ENCODE results near the gene MAPK14.

MAPK14 gene

DNA sequence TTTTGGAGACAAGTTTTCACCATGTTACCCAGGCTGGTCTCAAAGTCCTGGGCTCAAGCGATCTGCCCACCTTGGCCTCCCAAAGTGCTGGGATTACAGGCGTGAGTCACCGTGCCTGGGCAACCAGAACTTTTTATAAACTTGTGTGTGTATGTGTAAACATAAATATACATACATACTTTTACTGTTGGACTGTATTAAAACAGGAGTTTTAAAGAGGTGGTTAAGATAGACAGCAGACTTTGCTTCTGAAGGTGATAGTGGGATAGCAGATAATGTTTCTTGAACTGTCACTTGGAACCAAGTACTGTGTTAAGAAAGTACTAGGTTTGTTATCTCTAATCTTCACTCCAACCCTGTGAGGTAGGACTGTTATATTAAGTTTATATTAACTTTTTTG lies 74.1 kb downstream of the MAPK14 start:
- Histone ChIP-seq H3K4me3 (ENCODE audit: low read length in 2 of 2) (no peak overlapping the region), H3K27me3 (ENCODE audit: control insufficient read depth in 1 of 2, insufficient read depth in 2 of 2, low read length in 2 of 2) (no peaks in the 10 kb centered on the region), H3K9ac (ENCODE audit: low read length in 2 of 2) (no peak overlapping the region), H3K27ac (ENCODE audit: low read length) (no peak overlapping the region), H3K9me3 (ENCODE audit: control insufficient read depth in 2 of 2, low read length in 2 of 2) (no peaks in the 10 kb centered on the region), H3K36me3 (ENCODE audit: control insufficient read depth in 2 of 2, insufficient read depth in 2 of 2, low read length in 2 of 2) (peaks cover 14 to 21% of the 10 kb centered on the region in 2 donors), H3K4me1 (ENCODE audit: control insufficient read depth, insufficient read depth, low read length) (peaks cover 3% of the 10 kb centered on the region)

DNA sequence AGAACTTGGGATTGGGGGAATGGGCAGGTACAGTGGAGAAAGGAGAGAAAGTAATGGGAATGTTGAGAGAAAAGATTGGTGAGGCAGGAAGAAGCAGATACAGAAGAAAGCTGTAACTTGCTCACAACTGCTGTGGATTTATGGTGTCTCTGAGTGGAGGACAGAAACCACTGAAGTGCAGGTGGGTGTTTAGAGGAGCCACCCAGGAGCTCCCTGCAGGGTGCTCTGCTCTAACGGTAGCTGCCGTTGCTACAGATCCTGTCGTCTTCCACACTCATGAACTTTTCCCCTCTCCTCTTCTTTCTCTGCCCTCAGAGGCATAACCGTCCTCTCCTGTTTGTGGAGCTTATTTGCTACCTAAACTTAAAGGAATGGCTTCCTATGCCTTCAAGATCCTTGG lies 75.2 kb downstream of the MAPK14 start:
- Histone ChIP-seq H3K4me3 (ENCODE audit: low read length in 2 of 2) (no peak overlapping the region), H3K36me3 (ENCODE audit: control insufficient read depth in 2 of 2, insufficient read depth in 2 of 2, low read length in 2 of 2) (peaks cover 17 to 29% of the 10 kb centered on the region in 2 donors), H3K27me3 (ENCODE audit: control insufficient read depth in 1 of 2, insufficient read depth in 2 of 2, low read length in 2 of 2) (no peaks in the 10 kb centered on the region), H3K27ac (ENCODE audit: low read length) (no peak overlapping the region), H3K9ac (ENCODE audit: low read length in 2 of 2) (no peak overlapping the region), H3K4me1 (ENCODE audit: control insufficient read depth, insufficient read depth, low read length) (peaks cover 3% of the 10 kb centered on the region), H3K9me3 (ENCODE audit: control insufficient read depth in 2 of 2, low read length in 2 of 2) (no peaks in the 10 kb centered on the region)

DNA sequence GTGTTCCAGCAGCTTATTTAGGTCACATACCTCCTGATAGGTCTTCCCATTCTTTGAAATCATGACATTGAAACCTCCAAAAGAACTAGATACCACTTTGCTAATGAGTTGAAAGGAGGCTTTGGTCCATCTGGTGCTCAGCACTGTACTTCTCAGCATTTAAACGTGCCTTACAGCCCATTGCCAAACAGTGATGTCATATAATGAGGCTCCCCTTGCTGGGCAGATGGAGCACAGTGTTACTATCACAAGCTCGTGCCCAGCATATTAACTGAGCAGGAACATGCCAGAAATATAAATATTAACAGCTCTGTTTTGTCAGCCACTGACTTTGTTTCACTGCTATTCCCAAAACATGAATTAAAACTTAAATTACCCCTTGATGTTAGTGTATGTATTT lies 77.2 kb downstream of the MAPK14 start:
- H3K36me3 ChIP-seq (ENCODE audit: control insufficient read depth in 2 of 2, insufficient read depth in 2 of 2, low read length in 2 of 2), result peaks cover 33 to 43% of the 10 kb centered on the region in 2 donors
- H3K9me3 ChIP-seq (ENCODE audit: control insufficient read depth in 2 of 2, low read length in 2 of 2), result no peaks in the 10 kb centered on the region
- H3K27me3 ChIP-seq (ENCODE audit: control insufficient read depth in 1 of 2, insufficient read depth in 2 of 2, low read length in 2 of 2), result no peaks in the 10 kb centered on the region
- H3K4me1 ChIP-seq (ENCODE audit: control insufficient read depth, insufficient read depth, low read length), result peaks cover 3% of the 10 kb centered on the region
- H3K4me3 ChIP-seq (ENCODE audit: low read length in 2 of 2), result no peak overlapping the region
- no peak overlapping the region for H3K9ac ChIP-seq (ENCODE audit: low read length in 2 of 2)
- H3K27ac ChIP-seq (ENCODE audit: low read length), result no peak overlapping the region

DNA sequence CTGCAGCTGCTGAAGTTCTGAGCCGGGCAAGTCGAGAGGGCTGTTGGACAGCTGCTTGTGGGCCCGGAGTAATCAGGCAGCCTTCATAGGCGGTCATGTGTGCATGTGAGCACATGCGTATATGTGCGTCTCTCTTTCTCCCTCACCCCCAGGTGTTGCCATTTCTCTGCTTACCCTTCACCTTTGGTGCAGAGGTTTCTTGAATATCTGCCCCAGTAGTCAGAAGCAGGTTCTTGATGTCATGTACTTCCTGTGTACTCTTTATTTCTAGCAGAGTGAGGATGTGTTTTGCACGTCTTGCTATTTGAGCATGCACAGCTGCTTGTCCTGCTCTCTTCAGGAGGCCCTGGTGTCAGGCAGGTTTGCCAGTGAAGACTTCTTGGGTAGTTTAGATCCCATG lies 81.5 kb downstream of the MAPK14 start:
- peaks cover 3% of the 10 kb centered on the region for H3K4me1 ChIP-seq (ENCODE audit: control insufficient read depth, insufficient read depth, low read length)
- no peak overlapping the region for H3K27ac ChIP-seq (ENCODE audit: low read length)
- no peaks in the 10 kb centered on the region for H3K27me3 ChIP-seq (ENCODE audit: control insufficient read depth in 1 of 2, insufficient read depth in 2 of 2, low read length in 2 of 2)
- H3K9ac ChIP-seq (ENCODE audit: low read length in 2 of 2), result no peak overlapping the region
- no peaks in the 10 kb centered on the region for H3K9me3 ChIP-seq (ENCODE audit: control insufficient read depth in 2 of 2, low read length in 2 of 2)
- peaks cover 28 to 37% of the 10 kb centered on the region in 2 donors for H3K36me3 ChIP-seq (ENCODE audit: control insufficient read depth in 2 of 2, insufficient read depth in 2 of 2, low read length in 2 of 2)
- H3K4me3 ChIP-seq (ENCODE audit: low read length in 2 of 2), result no peak overlapping the region

DNA sequence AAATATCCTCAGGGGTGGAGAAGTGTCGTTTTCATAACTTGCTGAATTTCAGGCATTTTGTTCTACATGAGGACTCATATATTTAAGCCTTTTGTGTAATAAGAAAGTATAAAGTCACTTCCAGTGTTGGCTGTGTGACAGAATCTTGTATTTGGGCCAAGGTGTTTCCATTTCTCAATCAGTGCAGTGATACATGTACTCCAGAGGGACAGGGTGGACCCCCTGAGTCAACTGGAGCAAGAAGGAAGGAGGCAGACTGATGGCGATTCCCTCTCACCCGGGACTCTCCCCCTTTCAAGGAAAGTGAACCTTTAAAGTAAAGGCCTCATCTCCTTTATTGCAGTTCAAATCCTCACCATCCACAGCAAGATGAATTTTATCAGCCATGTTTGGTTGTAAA lies 82.4 kb downstream of the MAPK14 start:
- H3K4me1 ChIP-seq (ENCODE audit: control insufficient read depth, insufficient read depth, low read length), result no peaks in the 10 kb centered on the region
- no peak overlapping the region for H3K9ac ChIP-seq (ENCODE audit: low read length in 2 of 2)
- no peak overlapping the region for H3K4me3 ChIP-seq (ENCODE audit: low read length in 2 of 2)
- H3K9me3 ChIP-seq (ENCODE audit: control insufficient read depth in 2 of 2, low read length in 2 of 2), result no peaks in the 10 kb centered on the region
- H3K27ac ChIP-seq (ENCODE audit: low read length), result no peak overlapping the region
- H3K36me3 ChIP-seq (ENCODE audit: control insufficient read depth in 2 of 2, insufficient read depth in 2 of 2, low read length in 2 of 2), result peaks cover 29 to 36% of the 10 kb centered on the region in 2 donors
- no peaks in the 10 kb centered on the region for H3K27me3 ChIP-seq (ENCODE audit: control insufficient read depth in 1 of 2, insufficient read depth in 2 of 2, low read length in 2 of 2)

DNA sequence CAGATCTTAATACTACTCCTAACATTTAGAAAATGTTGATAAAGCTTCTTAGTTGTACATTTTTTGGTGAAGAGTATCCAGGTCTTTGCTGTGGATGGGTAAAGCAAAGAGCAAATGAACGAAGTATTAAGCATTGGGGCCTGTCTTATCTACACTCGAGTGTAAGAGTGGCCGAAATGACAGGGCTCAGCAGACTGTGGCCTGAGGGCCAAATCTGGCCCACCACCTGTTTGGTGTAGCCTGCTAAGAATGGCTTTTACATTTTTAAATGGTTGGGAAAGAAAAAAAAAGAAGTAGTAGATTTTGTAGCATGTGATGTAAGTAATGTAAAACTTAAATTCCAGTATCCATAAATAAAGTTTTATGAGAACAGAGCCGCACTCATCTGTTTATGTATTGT lies 83.3 kb downstream of the MAPK14 start:
- no peak overlapping the region for H3K27ac ChIP-seq (ENCODE audit: low read length)
- no peak overlapping the region for H3K9ac ChIP-seq (ENCODE audit: low read length in 2 of 2)
- peaks cover 29 to 36% of the 10 kb centered on the region in 2 donors for H3K36me3 ChIP-seq (ENCODE audit: control insufficient read depth in 2 of 2, insufficient read depth in 2 of 2, low read length in 2 of 2)
- H3K4me3 ChIP-seq (ENCODE audit: low read length in 2 of 2), result no peak overlapping the region
- H3K27me3 ChIP-seq (ENCODE audit: control insufficient read depth in 1 of 2, insufficient read depth in 2 of 2, low read length in 2 of 2), result no peaks in the 10 kb centered on the region
- H3K9me3 ChIP-seq (ENCODE audit: control insufficient read depth in 2 of 2, low read length in 2 of 2), result no peaks in the 10 kb centered on the region
- no peaks in the 10 kb centered on the region for H3K4me1 ChIP-seq (ENCODE audit: control insufficient read depth, insufficient read depth, low read length)

DNA sequence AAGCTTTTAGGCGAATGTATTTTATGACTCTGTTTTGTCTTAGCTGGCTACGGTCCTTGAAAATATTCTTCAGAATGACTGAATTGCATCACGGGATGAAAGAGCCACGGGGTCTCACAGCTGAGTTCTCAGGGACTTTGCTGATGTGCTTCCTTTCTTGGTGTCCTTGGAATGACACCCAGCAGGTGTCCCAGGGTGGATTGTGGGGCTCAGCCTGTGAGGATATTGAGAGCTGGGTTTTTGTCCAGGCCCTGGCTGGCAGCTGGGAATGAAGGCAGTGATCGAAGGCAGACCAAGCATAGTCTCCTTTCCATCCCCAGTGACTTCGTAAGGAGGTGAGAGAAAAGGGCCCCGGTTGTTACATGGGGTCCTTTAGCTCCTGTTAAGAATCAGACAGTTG lies 83.9 kb downstream of the MAPK14 start:
- H3K27me3 ChIP-seq (ENCODE audit: control insufficient read depth in 1 of 2, insufficient read depth in 2 of 2, low read length in 2 of 2), result no peaks in the 10 kb centered on the region
- peaks cover 29 to 38% of the 10 kb centered on the region in 2 donors for H3K36me3 ChIP-seq (ENCODE audit: control insufficient read depth in 2 of 2, insufficient read depth in 2 of 2, low read length in 2 of 2)
- H3K9ac ChIP-seq (ENCODE audit: low read length in 2 of 2), result no peak overlapping the region
- H3K27ac ChIP-seq (ENCODE audit: low read length), result no peak overlapping the region
- no peaks in the 10 kb centered on the region for H3K4me1 ChIP-seq (ENCODE audit: control insufficient read depth, insufficient read depth, low read length)
- H3K9me3 ChIP-seq (ENCODE audit: control insufficient read depth in 2 of 2, low read length in 2 of 2), result no peaks in the 10 kb centered on the region
- no peak overlapping the region for H3K4me3 ChIP-seq (ENCODE audit: low read length in 2 of 2)

DNA sequence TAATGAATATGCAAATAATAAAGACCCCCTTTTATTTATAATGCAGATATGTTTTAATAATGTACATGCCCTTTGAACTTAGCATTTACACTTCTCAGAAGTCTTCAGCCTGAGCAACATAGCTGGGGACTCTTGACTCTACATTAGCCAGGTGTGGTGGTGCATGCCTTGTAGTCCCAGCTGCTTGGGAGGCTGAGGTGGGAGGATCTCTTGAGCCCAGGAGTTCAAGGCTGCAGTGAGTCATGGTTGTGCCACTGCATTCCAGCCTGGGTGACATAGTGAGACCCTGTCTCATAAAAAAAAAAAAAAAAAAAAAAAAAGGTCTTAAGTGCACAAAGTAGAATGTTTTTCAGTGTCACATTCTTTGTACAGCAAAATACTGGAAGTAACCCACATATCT lies 85.4 kb downstream of the MAPK14 start:
- H3K36me3 ChIP-seq (ENCODE audit: control insufficient read depth in 2 of 2, insufficient read depth in 2 of 2, low read length in 2 of 2), result peaks cover 29 to 30% of the 10 kb centered on the region in 2 donors
- H3K9ac ChIP-seq (ENCODE audit: low read length in 2 of 2), result no peak overlapping the region
- no peaks in the 10 kb centered on the region for H3K4me1 ChIP-seq (ENCODE audit: control insufficient read depth, insufficient read depth, low read length)

DNA sequence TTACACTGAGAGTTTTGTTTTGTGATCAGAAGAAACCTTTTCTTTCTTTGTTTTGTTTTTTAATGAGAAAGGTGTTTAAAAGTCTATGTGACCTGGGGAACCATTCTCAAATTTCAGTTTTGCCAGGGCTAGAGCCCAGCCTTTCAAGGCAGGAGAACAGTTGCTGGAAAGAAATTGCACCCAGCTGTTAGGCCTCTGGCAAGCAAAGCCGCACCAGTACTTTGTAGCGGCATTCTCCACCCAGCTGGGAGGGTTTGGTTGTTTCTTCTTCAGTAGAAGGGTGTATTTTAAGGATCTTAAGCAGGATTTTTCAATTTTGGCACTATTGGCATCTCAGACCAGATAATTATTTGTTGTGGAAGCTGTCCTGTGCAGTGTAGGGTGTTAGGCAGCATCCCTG lies 86.1 kb downstream of the MAPK14 start:
- H3K4me3 ChIP-seq (ENCODE audit: low read length in 2 of 2), result no peak overlapping the region
- no peak overlapping the region for H3K27ac ChIP-seq (ENCODE audit: low read length)
- H3K4me1 ChIP-seq (ENCODE audit: control insufficient read depth, insufficient read depth, low read length), result no peaks in the 10 kb centered on the region
- no peaks in the 10 kb centered on the region for H3K27me3 ChIP-seq (ENCODE audit: control insufficient read depth in 1 of 2, insufficient read depth in 2 of 2, low read length in 2 of 2)
- H3K9me3 ChIP-seq (ENCODE audit: control insufficient read depth in 2 of 2, low read length in 2 of 2), result no peaks in the 10 kb centered on the region
- peaks cover 26 to 28% of the 10 kb centered on the region in 2 donors for H3K36me3 ChIP-seq (ENCODE audit: control insufficient read depth in 2 of 2, insufficient read depth in 2 of 2, low read length in 2 of 2)
- no peak overlapping the region for H3K9ac ChIP-seq (ENCODE audit: low read length in 2 of 2)

More for the DNA sequence above, 85.4 kb downstream of the MAPK14 start:
- Histone ChIP-seq H3K27ac (ENCODE audit: low read length) (no peak overlapping the region), H3K27me3 (ENCODE audit: control insufficient read depth in 1 of 2, insufficient read depth in 2 of 2, low read length in 2 of 2) (no peaks in the 10 kb centered on the region), H3K9me3 (ENCODE audit: control insufficient read depth in 2 of 2, low read length in 2 of 2) (no peaks in the 10 kb centered on the region), H3K4me3 (ENCODE audit: low read length in 2 of 2) (no peak overlapping the region)

DNA sequence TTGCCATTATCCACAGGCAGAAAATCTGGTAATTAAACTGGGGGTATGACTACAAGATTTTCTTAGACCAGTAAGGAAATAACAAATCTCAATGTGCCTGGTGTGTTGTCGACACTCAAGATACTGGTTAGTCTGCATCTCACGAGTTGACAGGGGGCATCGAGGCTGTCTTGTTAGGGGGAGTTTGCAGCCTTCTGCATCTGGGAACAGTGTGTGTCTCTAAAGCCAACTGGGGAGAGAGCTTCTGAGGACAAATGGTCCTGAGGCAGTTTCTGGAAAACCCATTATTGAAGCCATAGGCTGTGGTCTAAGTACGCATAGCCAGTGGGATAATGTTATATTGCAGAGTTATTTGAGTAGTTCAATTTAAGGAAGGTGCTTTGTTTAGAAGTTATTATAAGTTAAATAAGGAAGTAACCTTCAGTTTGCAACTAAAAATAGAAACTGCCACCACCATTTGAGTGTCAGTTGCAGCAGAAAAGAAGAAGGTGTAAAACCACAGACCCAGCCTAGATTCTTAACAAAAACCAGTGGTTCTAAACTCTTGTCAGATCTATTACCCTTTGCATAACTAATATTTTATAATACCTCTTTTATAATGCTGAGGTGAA lies 87.3 kb downstream of the MAPK14 start:
- Histone ChIP-seq H3K27me3 (ENCODE audit: control insufficient read depth in 1 of 2, insufficient read depth in 2 of 2, low read length in 2 of 2) (no peaks in the 10 kb centered on the region), H3K27ac (ENCODE audit: low read length) (no peak overlapping the region), H3K36me3 (ENCODE audit: control insufficient read depth in 2 of 2, insufficient read depth in 2 of 2, low read length in 2 of 2) (peaks cover 18 to 25% of the 10 kb centered on the region in 2 donors), H3K9ac (ENCODE audit: low read length in 2 of 2) (no peak overlapping the region), H3K9me3 (ENCODE audit: control insufficient read depth in 2 of 2, low read length in 2 of 2) (no peaks in the 10 kb centered on the region), H3K4me3 (ENCODE audit: low read length in 2 of 2) (no peak overlapping the region), H3K4me1 (ENCODE audit: control insufficient read depth, insufficient read depth, low read length) (no peaks in the 10 kb centered on the region)

DNA sequence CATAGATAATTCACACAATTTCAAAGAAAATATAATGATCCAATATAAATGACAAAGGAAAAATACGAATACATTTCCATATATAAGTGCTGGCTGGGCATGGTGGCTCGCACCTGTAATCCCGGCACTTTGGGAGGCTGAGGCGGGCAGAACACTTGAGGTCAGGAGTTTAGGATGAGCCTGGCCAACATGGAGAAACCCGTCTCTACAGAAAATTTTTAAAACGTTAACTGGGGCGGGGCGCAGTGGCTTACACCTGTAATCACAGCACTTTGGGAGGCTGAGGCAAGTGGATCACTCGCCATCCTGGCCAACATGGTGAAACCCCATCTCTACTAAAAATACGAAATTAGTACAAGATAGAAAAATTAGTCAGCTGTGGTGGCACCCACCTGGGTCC lies 87.8 kb downstream of the MAPK14 start:
- Histone ChIP-seq H3K36me3 (ENCODE audit: control insufficient read depth in 2 of 2, insufficient read depth in 2 of 2, low read length in 2 of 2) (peaks cover 14 to 22% of the 10 kb centered on the region in 2 donors), H3K9ac (ENCODE audit: low read length in 2 of 2) (no peak overlapping the region), H3K27me3 (ENCODE audit: control insufficient read depth in 1 of 2, insufficient read depth in 2 of 2, low read length in 2 of 2) (no peaks in the 10 kb centered on the region), H3K9me3 (ENCODE audit: control insufficient read depth in 2 of 2, low read length in 2 of 2) (no peaks in the 10 kb centered on the region), H3K4me3 (ENCODE audit: low read length in 2 of 2) (no peak overlapping the region), H3K4me1 (ENCODE audit: control insufficient read depth, insufficient read depth, low read length) (no peaks in the 10 kb centered on the region), H3K27ac (ENCODE audit: low read length) (no peak overlapping the region)
